ENCODE data around the gene ZMPSTE24. TPM values are rescaled to one million over a fixed set of nuclear protein-coding genes. Genes with fewer than 3 reads are reported as not detected.

ZMPSTE24 gene
- total RNA-seq, 2 donors from 2014 or later: 47.7 to 55.2 TPM

- intact Hi-C loops (cut with DNase I, micrococcal nuclease): no loop called here
- no peak for ATAC-seq
These were observed 42.6 kb downstream of the ZMPSTE24 start for GRCh38 chr1:40300651-40301050.

GRCh38 chr1:40301066-40301465 lies 43.0 kb downstream of the ZMPSTE24 start:
- DNase-seq (no peak), ATAC-seq (no peak)
- intact Hi-C loops (cut with DNase I, micrococcal nuclease): no loop called here

More at GRCh38 chr1:40300651-40301050, 42.6 kb downstream of the ZMPSTE24 start:
- DNase-seq: no peak

GRCh38 chr1:40301541-40302299 lies 43.7 kb downstream of the ZMPSTE24 start:
- no peak for DNase-seq
- ATAC-seq: peak; percentile 31
- intact Hi-C loops (cut with DNase I, micrococcal nuclease): no loop called here

- DNase-seq (no peak), ATAC-seq (no peak)
- intact Hi-C loops (cut with DNase I, micrococcal nuclease): no loop called here
These were observed 44.4 kb downstream of the ZMPSTE24 start for GRCh38 chr1:40302475-40302874.

GRCh38 chr1:40303051-40303771 lies 45.2 kb downstream of the ZMPSTE24 start:
- ATAC-seq (no peak), DNase-seq (no peak)
- intact Hi-C loops (cut with DNase I, micrococcal nuclease): no loop called here

- DNase-seq: no peak
- intact Hi-C loops (cut with DNase I, micrococcal nuclease): no loop called here
- ATAC-seq: no peak
These were observed 45.8 kb downstream of the ZMPSTE24 start for GRCh38 chr1:40303790-40304189.

GRCh38 chr1:40305451-40305850 lies 47.4 kb downstream of the ZMPSTE24 start:
- DNase-seq (no peak), ATAC-seq (peak; percentile 73)
- intact Hi-C loops (cut with DNase I, micrococcal nuclease): no loop called here

GRCh38 chr1:40305871-40306270 lies 47.8 kb downstream of the ZMPSTE24 start:
- DNase-seq: no peak
- no peak for ATAC-seq
- intact Hi-C loops (cut with DNase I, micrococcal nuclease): no loop called here

GRCh38 chr1:40306296-40306695 lies 48.3 kb downstream of the ZMPSTE24 start:
- intact Hi-C loops (cut with DNase I, micrococcal nuclease): no loop called here
- DNase-seq: no peak
- ATAC-seq: no peak

GRCh38 chr1:40307186-40307585 lies 49.1 kb downstream of the ZMPSTE24 start:
- intact Hi-C loops (cut with DNase I, micrococcal nuclease): no loop called here
- no peak for ATAC-seq
- no peak for DNase-seq

GRCh38 chr1:40308036-40308727 lies 50.1 kb downstream of the ZMPSTE24 start:
- intact Hi-C loops (cut with DNase I, micrococcal nuclease): no loop called here
- no peak for DNase-seq
- ATAC-seq: no peak

GRCh38 chr1:40309374-40310128 lies 51.5 kb downstream of the ZMPSTE24 start:
- DNase-seq: no peak

GRCh38 chr1:40310129-40310461 lies 52.1 kb downstream of the ZMPSTE24 start:
- DNase-seq: no peak
- intact Hi-C loops (cut with DNase I, micrococcal nuclease): no loop called here
- no peak for ATAC-seq

More at GRCh38 chr1:40309374-40310128, 51.5 kb downstream of the ZMPSTE24 start:
- ATAC-seq: no peak
- intact Hi-C loops (cut with DNase I, micrococcal nuclease): no loop called here

- ATAC-seq: no peak
- intact Hi-C loops (cut with DNase I, micrococcal nuclease): no loop called here
- no peak for DNase-seq
These were observed 53.1 kb downstream of the ZMPSTE24 start for GRCh38 chr1:40310983-40311642.

GRCh38 chr1:40311692-40312091 lies 53.7 kb downstream of the ZMPSTE24 start:
- DNase-seq (no peak), ATAC-seq (no peak)
- intact Hi-C loops (cut with DNase I, micrococcal nuclease): no loop called here

GRCh38 chr1:40312238-40313205 lies 54.5 kb downstream of the ZMPSTE24 start:
- DNase-seq: peak; percentile 76 to 83
- peak; percentile 84 for ATAC-seq
- intact Hi-C loops (cut with DNase I, micrococcal nuclease): no loop called here

- ATAC-seq: no peak
- intact Hi-C loops (cut with DNase I, micrococcal nuclease): no loop called here
These were observed 55.4 kb downstream of the ZMPSTE24 start for GRCh38 chr1:40313329-40313957.

More at GRCh38 chr1:40313329-40313957, 55.4 kb downstream of the ZMPSTE24 start:
- DNase-seq: no peak
